ENCODE results near the gene AKNA. TPM values are rescaled to one million over a fixed set of nuclear protein-coding genes. Genes with fewer than 3 reads are reported as not detected.

Gene AKNA
- total RNA-seq, 1 donor from 2014 or later = 43.1 TPM

DNA sequence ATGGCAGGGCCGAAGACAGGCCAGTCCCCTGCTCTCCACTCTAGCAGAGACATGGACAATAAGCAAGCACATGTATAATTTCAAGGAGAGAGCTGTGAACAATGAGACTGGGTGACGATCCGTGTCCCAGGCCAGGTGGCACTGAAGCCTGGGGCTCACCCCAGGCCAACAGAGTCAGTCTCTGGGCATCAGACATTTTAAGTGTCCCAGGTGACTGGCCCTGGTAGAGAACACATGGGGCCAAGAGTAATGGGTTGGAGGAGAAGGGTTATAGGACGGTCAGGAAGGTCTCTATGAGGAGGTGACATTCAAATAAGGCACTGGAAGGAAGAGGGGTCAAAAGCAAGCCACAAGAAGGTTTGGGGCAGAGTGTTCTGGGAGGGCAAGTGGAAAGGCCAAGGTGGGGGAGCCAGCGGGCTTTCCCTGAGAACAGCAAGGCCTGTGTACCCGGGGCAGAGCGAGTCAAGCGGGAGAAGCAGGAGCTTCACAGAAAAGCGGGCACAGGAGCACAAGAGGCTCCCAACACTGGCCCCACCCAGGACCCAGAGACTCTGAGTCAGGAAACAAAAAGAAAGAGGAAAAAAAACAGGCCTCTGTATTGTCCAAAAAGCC is 1.1 kb upstream of the AKNA start:
- H3K27ac Mint-ChIP-seq (ENCODE audit: unreplicated experiment) = peak overlapping the region; percentile 95
- H3K4me1 Mint-ChIP-seq (ENCODE audit: low read depth) = peaks cover 70% of the 10 kb centered on the region
- H3K9me3 Mint-ChIP-seq (ENCODE audit: low read depth) = no peaks in the 10 kb centered on the region
- H3K4me3 Mint-ChIP-seq (ENCODE audit: unreplicated experiment) = no peak overlapping the region
- no peaks in the 10 kb centered on the region for H3K27me3 Mint-ChIP-seq (ENCODE audit: low read depth)
- TF ChIP-seq, protein P1, sequence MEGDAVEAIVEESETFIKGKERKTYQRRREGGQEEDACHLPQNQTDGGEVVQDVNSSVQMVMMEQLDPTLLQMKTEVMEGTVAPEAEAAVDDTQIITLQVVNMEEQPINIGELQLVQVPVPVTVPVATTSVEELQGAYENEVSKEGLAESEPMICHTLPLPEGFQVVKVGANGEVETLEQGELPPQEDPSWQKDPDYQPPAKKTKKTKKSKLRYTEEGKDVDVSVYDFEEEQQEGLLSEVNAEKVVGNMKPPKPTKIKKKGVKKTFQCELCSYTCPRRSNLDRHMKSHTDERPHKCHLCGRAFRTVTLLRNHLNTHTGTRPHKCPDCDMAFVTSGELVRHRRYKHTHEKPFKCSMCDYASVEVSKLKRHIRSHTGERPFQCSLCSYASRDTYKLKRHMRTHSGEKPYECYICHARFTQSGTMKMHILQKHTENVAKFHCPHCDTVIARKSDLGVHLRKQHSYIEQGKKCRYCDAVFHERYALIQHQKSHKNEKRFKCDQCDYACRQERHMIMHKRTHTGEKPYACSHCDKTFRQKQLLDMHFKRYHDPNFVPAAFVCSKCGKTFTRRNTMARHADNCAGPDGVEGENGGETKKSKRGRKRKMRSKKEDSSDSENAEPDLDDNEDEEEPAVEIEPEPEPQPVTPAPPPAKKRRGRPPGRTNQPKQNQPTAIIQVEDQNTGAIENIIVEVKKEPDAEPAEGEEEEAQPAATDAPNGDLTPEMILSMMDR (IDR thresholded peaks at IDR 0.05) = no peak
- peaks cover 3% of the 10 kb centered on the region for H3K36me3 Mint-ChIP-seq (ENCODE audit: low read depth)
- DNase-seq (ENCODE audit: low spot score) = no peak

DNA sequence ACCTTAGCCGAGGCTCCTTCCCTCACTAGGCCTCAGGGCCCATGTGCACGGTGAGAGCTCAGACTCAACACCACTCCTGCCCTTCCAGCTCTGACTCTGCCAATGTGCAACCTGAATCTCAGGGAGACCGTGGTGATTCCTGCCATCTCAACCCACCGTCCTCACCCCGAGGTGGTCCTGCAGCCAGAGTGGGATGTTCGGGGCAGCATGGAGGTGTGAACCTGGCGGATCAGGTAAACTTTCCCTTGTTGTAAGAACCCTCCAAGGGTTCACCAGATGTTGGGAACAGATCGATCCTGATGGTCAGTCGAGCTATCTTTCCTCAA is 538 bp upstream of the AKNA start:
- Mint-ChIP-seq H3K27ac (ENCODE audit: unreplicated experiment) (peak overlapping the region; percentile 95), H3K4me3 (ENCODE audit: unreplicated experiment) (peak overlapping the region; percentile 93), H3K4me1 (ENCODE audit: low read depth) (peaks cover 72% of the 10 kb centered on the region), H3K27me3 (ENCODE audit: low read depth) (no peaks in the 10 kb centered on the region), H3K9me3 (ENCODE audit: low read depth) (no peaks in the 10 kb centered on the region), H3K36me3 (ENCODE audit: low read depth) (peaks cover 1% of the 10 kb centered on the region)
- TF ChIP-seq, protein P1 (IDR thresholded peaks at IDR 0.05) = no peak
- no peak for DNase-seq (ENCODE audit: low spot score)

DNA sequence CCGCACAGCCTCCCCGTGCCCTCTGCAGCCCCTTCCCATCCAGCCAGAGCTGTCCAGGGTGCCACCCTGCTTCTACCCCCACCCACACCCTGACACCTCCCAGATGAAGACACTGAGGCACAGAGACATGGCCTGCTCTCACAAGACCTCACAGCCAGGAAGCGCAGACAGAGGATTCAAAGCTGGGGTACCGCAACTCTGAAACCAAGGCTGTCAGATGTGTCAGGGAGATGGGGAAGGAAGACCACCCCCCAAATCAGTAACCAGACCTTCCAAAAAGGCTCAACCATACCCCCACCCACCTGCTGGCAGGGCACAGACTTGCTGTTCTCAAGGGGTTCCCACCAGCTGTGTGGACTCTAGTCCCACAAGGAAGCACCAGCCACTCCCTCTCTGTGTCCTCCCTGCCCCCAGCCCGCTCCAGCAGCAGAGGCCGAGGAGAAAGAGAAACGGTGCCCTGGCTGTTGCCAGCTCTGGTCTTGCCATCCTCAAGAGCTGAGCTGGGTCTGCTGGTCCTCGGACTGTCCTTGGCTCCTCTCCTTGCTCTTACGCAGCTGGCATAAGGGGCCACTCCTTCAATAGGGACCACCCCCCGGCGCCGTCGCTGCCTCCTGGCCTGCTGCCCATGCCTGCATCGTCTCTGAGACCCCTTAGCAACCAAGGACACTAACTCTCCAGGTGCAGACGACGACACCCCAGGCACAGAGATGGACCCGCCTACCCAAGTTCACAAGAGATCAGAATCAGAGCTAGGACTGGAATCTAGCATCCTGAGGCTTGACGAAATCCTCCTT is 699 bp downstream of the AKNA start:
- no peaks in the 10 kb centered on the region for H3K27me3 Mint-ChIP-seq (ENCODE audit: low read depth)
- H3K36me3 Mint-ChIP-seq (ENCODE audit: low read depth) = peaks cover 1% of the 10 kb centered on the region
- TF ChIP-seq, protein P1 (IDR thresholded peaks at IDR 0.05) = no peak
- H3K9me3 Mint-ChIP-seq (ENCODE audit: low read depth) = no peaks in the 10 kb centered on the region
- DNase-seq (ENCODE audit: low spot score) = no peak
- H3K4me3 Mint-ChIP-seq (ENCODE audit: unreplicated experiment) = peak overlapping the region; percentile 93
- peaks cover 80% of the 10 kb centered on the region for H3K4me1 Mint-ChIP-seq (ENCODE audit: low read depth)
- peak overlapping the region; percentile 95 for H3K27ac Mint-ChIP-seq (ENCODE audit: unreplicated experiment)

DNA sequence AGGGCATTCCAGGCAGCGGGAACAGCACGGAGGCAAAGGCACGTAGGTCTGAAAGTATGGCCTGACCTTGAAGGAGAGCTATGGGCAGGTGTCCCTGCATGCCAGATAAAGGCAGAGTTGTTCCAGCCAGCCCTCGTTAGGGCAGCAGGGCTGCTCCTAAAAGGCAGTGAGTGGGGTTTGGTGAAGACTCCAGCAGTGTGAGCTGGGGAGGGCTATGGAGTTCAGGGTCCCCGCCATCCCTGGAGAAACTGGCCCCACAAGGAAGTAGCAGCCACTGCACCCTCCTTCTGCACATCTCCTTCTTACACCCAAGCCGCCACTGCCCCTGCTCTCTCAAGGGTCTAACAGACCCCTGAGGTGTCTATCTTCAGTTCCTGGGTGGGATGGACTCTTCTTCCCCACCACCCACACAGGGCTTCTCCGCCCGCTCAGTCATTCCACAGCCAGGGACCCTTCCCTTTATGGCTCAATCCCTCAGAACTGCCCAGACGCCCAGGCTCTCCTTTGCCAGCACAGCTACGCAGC is 1.4 kb downstream of the AKNA start:
- H3K4me3 Mint-ChIP-seq (ENCODE audit: unreplicated experiment) = peak overlapping the region; percentile 93
- DNase-seq (ENCODE audit: low spot score) = no peak
- no peaks in the 10 kb centered on the region for H3K9me3 Mint-ChIP-seq (ENCODE audit: low read depth)
- peaks cover 83% of the 10 kb centered on the region for H3K4me1 Mint-ChIP-seq (ENCODE audit: low read depth)
- peak overlapping the region; percentile 95 for H3K27ac Mint-ChIP-seq (ENCODE audit: unreplicated experiment)
- peaks cover 1% of the 10 kb centered on the region for H3K36me3 Mint-ChIP-seq (ENCODE audit: low read depth)
- no peaks in the 10 kb centered on the region for H3K27me3 Mint-ChIP-seq (ENCODE audit: low read depth)
- TF ChIP-seq, protein P1 (IDR thresholded peaks at IDR 0.05) = no peak

DNA sequence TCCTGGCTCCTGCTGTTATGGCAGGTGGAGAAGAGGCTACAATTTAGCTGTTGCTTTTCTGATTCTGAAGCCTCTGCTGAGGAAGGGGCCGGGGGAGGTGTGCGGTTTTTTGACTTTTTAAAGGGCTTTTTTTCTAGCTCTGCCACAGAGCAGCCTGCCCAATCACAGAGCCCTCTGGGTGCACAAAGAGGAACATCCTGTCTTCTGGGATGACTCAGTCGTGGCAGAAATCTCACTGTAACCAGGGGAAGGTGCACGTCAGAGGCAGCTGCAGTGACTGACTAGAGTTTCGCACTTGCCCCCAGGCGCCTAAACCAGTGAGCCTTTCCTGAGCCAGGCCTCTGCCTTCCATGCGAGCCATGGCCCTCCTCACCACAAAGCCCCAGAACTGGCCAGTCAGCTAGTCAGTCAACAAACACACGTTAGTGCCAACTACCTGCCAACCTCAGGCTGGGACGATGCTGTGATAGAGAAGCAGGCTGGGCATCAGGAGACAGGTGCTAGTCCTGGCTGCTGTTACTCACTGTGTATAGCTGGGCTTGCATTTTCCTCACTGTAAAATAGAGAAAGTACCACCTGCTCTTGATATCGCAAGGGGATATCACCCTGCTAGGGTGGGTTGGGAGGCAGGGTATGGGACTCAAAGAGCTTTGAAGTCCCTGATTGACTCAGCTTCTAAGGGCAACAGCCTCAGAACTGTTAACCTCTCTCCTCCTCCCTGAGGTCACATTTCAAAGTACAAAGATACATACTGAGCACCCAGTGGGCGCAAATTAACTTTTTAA is 2.2 kb downstream of the AKNA start:
- H3K4me3 Mint-ChIP-seq (ENCODE audit: unreplicated experiment) = peak overlapping the region; percentile 93
- peak overlapping the region; percentile 95 for H3K27ac Mint-ChIP-seq (ENCODE audit: unreplicated experiment)
- H3K9me3 Mint-ChIP-seq (ENCODE audit: low read depth) = no peaks in the 10 kb centered on the region
- H3K36me3 Mint-ChIP-seq (ENCODE audit: low read depth) = peaks cover 1% of the 10 kb centered on the region
- no peaks in the 10 kb centered on the region for H3K27me3 Mint-ChIP-seq (ENCODE audit: low read depth)
- no peak for DNase-seq (ENCODE audit: low spot score)
- TF ChIP-seq, protein P1 (IDR thresholded peaks at IDR 0.05) = peak; percentile 21
- peaks cover 81% of the 10 kb centered on the region for H3K4me1 Mint-ChIP-seq (ENCODE audit: low read depth)

Data from chondrocyte (in vitro differentiated cells).